Liver (tissue), 3 donors: ENCODE data around the gene CD6.

Experiments used
- ATF3 ChIP-seq: IDR thresholded peaks from 2 replicates; pipeline ENCODE4 v1.6.1; 2016; ENCODE audit warnings: antibody characterized with exemption
- CTCF ChIP-seq: fragments of 150-350 bp; IDR thresholded peaks from 2 replicates; pipeline ENCODE4 v1.5.1; 2017; ENCODE audit warnings: improper control_type of control experiment, low read depth, low read length; ENCODE audit not compliant: missing input control
- FOXA1 ChIP-seq: IDR thresholded peaks from 2 replicates; pipeline ENCODE4 v1.6.1; 2016; ENCODE audit warnings: antibody characterized with exemption
- JUND ChIP-seq, 2 donors: IDR thresholded peaks; 2 replicates each; pipeline ENCODE4 v1.6.1; 2016; ENCODE audit warnings: antibody characterized with exemption in 2 of 2
- MAX ChIP-seq: IDR thresholded peaks from 2 replicates; pipeline ENCODE4 v1.6.1; 2016; ENCODE audit warnings: antibody characterized with exemption
- RAD21 ChIP-seq, 2 donors: IDR thresholded peaks; 2 replicates each; pipeline ENCODE4 v1.6.1; 2016; ENCODE audit warnings: antibody characterized with exemption in 2 of 2, mild to moderate bottlenecking in 2 of 2
- SP1 ChIP-seq: IDR thresholded peaks from 2 replicates; pipeline ENCODE4 v1.6.1; 2018; ENCODE audit warnings: antibody characterized with exemption, mild to moderate bottlenecking
- TAF1 ChIP-seq: conservative IDR thresholded peaks from 2 replicates; pipeline ENCODE4 v1.6.1; 2016; ENCODE audit warnings: antibody characterized with exemption, mild to moderate bottlenecking
- YY1 ChIP-seq: IDR thresholded peaks from 2 replicates; pipeline ENCODE4 v1.6.1; 2016; ENCODE audit warnings: antibody characterized with exemption, mild to moderate bottlenecking
- ZBTB33 ChIP-seq: IDR thresholded peaks from 2 replicates; pipeline ENCODE4 v1.6.1; 2016; ENCODE audit warnings: antibody characterized with exemption
- donor health status: healthy.
- donor health status: healthy.

- TF ChIP-seq CTCF (no peak), MAX (no peak), RAD21 (IDR thresholded peaks at IDR 0.05) (no peak), JUND (IDR thresholded peaks at IDR 0.05) (no peak), ZBTB33 (no peak), FOXA1 (no peak), YY1 (no peak), ATF3 (no peak), TAF1 (no peak), SP1 (no peak)
Measured at GRCh38 chr11:61011950-61012736, 40.7 kb downstream of the CD6 start.
